Right ventricle myocardium inferior (tissue), 1 donor: ENCODE measurements around the gene ETS1. TPM values are rescaled to one million over a fixed set of nuclear protein-coding genes. Genes with fewer than 3 reads are reported as not detected.
"Not testable (repeated sequence)": the region's sequence is repeated elsewhere in the genome, so short reads cannot be mapped to it uniquely, and the experiment has no call there.

ENCODE experiments used
- ATAC-seq: fragments of 200-7000 bp; cut with Tn5 transposase; one replicate; pipeline ENCODE4 v1.9.1; 2020; ENCODE audit warnings: mild to moderate bottlenecking, moderate library complexity
- DNase-seq: peaks from one replicate; pipeline ENCODE4 v3.0.0; 2021; ENCODE audit errors: missing footprints
- intact Hi-C: fragments of 100-400 bp; cut with DNase I; formaldehyde crosslinking; loops from one replicate; pipeline ENCODE4 v1.11.0; 2022
- total RNA-seq: library from RNA; stranded (reverse); fragmentation: NEBNext Ultra II Directional; extraction: Animal tissue kit (Norgen Biotek cat#: 25700); gene quantifications from one replicate; pipeline ENCODE4 v1.2.1, GENCODE V29; 2021
- donor health status: DM: no; HTN: yes; CAD: no; lungs with severe emphysema.

Gene ETS1
- total RNA-seq, 1 donor from 2014 or later = 53.2 TPM

DNA sequence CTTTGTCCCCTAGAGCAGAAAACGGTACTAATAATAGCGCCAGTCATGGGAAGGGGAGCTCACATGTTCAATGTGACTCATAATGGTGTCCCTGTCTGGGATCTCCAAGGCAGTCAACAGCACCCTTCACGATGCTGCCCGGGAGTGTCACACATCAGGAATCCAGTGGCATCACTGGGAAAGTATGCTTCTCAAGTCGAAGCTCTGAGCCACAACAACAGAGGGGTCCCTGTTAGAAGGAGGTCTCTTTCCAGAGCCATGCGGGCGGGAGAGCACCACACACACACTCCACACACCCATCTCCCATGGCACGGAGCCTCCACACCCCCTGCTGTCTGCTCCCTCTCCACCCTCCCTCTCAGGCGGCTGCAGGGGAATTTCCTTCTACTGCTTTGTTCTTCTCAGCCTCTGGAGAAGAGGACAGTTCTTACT lies 119.7 kb downstream of the ETS1 start:
- DNase-seq = no peak
- ATAC-seq = no peak
- intact Hi-C loops = loop anchor here (5.0 to 10.0 kb wide), 5 partner anchors 40 to 443 kb away; no protein-coding TSS in a partner anchor

DNA sequence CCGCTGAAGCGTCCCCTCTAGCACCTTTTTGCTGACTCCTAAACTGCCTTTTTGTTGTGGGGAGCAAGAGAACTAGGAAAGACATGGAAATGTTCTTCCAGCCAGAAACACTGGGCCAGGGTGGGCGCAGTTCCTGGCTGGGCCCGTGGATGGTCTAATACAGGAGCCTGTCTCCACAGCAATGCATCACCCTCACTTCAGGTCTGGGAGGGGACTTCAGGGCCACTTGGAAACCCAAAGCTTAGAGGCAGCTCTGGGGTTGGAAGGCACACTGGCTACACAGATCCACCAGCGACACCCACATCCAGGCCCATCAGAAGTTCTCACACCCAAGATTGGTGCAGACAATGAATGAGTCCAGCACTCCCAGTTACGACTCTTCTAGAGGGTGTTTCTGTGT lies 120.3 kb downstream of the ETS1 start:
- intact Hi-C loops = loop anchor here (5.0 to 10.0 kb wide), 5 partner anchors 40 to 442 kb away; no protein-coding TSS in a partner anchor
- no peak for ATAC-seq
- DNase-seq = no peak

DNA sequence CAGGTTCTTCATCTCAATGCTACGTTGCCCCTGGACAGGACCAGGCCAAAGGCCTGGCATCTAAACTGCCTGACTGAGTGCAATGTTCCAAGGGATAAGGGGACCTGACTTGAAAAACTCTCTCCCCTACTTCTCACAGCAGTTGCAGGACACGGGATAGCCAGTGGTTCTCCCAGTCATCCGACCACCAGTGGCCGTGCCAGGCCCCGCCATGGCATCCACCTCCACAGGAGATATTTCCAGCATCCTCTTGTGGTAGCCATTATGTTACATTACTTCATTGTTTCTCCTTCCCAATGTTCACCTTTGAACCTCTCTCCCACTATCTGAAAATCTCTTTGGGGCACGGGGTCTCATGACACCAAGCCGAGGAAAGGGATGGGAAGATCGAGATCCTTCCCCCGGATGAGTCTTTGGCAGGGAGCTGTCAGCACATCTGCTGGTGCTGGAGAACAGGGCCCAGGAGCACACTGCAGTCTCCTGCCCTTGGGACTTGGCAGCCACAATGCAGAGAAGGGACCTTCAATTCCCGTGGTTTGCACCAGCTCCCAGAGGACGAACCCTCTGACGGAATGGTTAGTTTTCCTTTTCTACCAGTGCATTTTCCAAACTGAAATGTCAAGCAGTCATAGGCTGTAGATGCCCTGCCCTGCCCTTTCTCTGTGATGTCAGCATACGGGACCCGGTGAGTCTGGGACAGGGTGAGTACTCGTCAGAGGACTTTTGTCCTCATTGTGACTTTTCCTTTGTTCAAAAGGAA lies 121.2 kb downstream of the ETS1 start:
- intact Hi-C loops = loop anchor here (5.0 to 10.0 kb wide), 5 partner anchors 41 to 441 kb away; no protein-coding TSS in a partner anchor
- no peak for DNase-seq
- ATAC-seq = peak; percentile 62

DNA sequence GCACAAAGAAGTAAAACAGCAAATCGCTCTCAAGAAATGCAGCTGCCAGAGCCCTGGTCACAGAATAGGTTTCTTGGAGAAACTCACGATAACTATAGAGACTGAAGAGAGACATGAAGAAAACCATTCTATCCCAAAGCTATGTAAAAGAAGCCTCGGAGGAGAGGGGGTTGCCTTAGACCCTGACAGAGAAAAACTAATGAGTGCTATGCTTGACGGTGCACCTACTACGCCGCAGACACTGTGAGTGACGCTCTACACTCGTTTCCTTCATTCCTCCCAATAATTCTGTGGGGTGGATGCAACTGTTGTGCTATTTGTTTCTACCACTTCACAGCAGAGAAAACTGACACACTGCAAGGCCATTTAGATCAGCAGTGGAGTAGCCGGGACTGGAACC lies 121.8 kb downstream of the ETS1 start:
- ATAC-seq = no peak
- intact Hi-C loops = loop anchor here (5.0 to 10.0 kb wide), 5 partner anchors 42 to 441 kb away; no protein-coding TSS in a partner anchor
- no peak for DNase-seq

DNA sequence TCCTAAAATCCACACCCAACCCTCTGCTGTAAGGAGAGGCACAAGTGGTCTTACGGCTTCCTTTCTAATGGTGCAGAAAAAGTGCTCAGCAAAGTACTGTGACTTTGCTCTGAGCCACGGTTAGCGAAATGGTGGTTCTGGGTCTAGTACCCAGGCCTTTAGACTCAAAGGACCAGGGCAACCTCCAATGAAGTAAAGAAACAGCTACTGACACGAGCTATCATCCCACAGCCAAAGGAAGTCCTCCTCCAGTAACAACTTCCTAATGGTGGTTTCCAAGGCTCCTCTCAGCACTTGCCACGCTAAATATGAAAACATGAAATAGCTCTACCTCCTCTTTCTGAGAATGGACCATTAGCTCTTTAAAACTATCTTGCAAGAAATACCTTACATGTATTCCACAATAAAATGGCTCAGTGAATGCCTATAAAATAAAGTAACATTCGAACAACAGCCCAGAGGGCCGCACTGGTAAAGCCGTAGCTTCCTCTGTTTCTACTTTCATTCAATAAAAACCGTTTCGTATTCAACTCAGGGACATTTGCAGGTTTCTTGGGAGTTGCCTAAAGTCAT lies 122.4 kb downstream of the ETS1 start:
- no peak for ATAC-seq
- intact Hi-C loops = loop anchor here (5.0 to 10.0 kb wide), 5 partner anchors 42 to 440 kb away; no protein-coding TSS in a partner anchor

DNA sequence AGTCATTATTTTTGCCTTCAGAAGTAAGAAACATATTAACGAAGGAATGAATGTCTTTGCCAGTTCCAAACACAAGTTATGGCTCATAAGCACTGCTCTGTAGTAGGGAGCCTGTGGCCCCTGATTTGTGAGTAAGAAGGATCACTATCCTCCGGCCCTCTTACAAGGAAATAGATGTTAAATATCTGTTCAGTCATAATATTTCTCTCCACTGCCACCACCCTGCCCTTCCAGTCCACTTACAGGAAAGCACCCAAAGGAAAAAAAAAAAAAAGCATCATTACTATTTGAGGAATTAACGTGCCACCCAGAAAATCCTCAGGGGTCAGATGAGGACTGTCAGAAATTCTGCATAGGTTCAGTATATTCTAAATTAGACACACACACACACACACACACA lies 123.4 kb downstream of the ETS1 start:
- ATAC-seq (no peak), DNase-seq (no peak)
- intact Hi-C loops = loop anchor here (10.0 kb wide), 1 partner anchor 439 kb away; no protein-coding TSS in a partner anchor

More for the DNA sequence above, 122.4 kb downstream of the ETS1 start:
- DNase-seq = no peak

DNA sequence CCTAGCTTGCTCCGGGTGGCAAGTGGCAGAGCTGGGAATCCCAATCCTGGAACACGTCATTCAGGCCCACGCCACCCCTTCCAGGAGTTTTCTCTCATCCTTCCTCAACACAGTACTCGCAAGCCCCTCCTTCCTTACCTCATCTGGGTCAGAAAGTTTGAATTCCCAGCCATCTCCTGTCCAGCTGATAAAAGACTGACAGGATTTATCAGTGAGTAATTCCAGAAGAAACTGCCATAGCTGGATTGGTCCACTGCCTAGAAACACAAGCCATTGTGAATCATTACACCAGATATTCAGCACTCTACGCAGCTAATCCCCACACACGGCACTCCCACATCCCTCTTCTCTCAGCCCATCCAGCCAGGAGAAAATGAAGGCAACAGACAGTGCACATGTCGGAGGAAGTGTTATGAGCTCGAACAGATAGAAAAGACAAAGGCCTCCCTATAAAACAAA lies 124.0 kb downstream of the ETS1 start:
- ATAC-seq = peak; percentile 87
- DNase-seq = no peak
- intact Hi-C loops = loop anchor here (10.0 kb wide), 1 partner anchor 439 kb away; no protein-coding TSS in a partner anchor

DNA sequence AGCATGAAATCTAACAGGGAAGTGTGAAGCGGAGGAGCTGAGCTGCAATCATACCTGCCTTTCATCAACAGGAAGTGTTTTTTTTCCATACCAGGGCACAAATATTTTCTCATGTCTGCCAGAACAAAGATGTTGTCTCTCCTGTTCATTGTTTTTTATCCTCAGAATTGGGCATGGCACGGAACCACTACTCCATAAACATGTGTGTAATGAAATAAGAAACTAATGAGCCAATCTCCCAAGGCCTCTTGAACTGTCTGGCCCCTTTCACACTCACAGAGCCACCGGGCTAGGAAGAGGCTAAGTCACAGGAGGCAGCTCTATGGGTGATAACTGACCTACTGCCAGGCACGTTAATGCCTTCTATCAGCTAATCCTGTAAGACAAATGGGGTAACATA lies 124.4 kb downstream of the ETS1 start:
- ATAC-seq = no peak
- DNase-seq = no peak
- intact Hi-C loops = loop anchor here (10.0 kb wide), 1 partner anchor 438 kb away; no protein-coding TSS in a partner anchor

DNA sequence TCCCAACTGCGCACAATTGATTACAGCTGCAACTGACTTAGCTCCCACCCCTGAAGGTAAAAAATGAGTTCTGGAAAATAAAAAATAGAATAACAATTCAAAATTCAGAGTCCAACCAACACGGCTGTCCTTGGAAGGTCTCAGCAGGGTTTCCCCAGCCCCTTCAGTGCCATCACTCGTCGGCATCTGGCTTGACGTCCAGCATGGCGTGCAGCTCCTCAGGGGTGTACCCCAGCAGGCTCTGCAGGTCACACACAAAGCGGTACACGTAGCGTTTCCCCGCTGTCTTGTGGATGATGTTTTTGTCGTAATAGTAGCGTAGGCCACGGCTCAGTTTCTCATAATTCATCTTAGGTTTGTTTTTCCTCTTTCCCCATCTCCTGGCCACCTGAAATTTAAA lies 125.2 kb downstream of the ETS1 start:
- ATAC-seq = no peak

DNA sequence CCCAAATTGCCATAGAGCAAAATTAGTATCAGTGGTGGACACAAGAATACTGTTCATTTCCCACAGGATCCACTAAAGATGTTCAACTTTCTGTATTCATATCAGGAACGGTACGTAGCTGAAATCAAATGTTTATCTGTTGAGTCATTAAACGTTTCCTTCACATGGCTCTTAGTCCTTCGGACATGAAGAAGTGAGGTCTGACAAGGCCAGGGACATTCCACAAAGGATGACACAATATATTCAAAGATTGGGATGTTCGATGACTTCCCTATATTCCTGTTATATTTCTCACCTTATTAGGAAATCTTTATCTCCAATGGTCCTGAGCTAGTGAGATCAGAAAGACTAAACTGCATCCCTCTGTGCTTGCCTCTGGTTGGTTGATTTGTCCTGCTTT lies 129.0 kb downstream of the ETS1 start:
- DNase-seq = no peak
- intact Hi-C loops = no loop called here
- no peak for ATAC-seq

More for the DNA sequence above, 125.2 kb downstream of the ETS1 start:
- intact Hi-C loops = loop anchor here (10.0 kb wide), 1 partner anchor 437 kb away; no protein-coding TSS in a partner anchor
- DNase-seq = no peak

DNA sequence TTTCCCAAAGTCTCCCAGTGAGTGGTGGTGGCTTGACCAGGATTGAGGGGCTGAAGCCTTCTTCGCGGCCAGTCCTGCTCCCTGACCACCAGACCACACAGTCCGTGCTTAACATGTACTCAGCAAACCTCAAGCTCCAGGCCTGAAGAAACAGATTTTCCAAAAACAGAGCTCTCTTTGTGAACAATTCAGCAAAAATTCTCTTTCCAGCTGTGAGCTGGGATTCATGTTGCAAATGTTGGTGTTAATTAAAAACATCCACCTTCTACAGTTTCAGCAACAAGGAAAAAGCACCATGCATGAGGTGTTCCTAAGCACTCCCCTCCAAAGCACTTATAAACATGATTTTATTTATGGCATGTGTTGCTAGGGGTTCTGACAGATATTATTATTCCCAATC lies 129.5 kb downstream of the ETS1 start:
- DNase-seq = no peak

DNA sequence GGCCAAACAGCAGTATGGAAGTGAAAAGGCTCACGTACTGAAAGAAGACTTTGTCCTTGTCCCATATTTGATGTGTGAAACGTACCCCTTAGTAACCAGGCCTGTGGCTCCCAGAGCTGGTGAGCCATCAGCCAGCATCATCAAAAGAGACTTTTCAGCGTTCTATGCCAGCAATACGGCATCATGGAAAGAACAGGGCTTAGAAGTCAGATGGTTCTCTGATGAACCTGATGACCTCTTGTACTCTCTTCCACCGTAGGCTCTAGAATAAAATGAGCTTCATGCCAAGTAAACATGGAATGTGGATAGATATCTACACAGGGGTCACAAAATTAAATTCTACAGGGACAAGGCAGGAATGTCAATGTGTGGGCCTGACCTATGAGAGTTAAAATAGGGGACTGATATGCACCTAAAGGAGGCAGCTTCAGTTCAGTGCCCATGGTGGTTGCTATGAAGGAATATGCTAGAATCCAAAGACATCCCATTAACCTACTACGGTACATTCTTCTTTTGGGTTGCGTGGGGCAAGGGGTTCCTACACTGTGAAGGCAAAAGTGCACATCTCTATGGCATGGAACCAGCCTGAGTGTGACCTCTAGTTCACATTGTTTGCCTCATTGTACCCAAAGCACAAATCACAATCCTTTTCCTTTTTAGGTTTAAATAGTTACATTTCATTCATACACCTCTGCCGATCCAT lies 130.6 kb downstream of the ETS1 start:
- no peak for DNase-seq
- ATAC-seq = peak; percentile 6
- intact Hi-C loops = no loop called here

More for the DNA sequence above, 129.5 kb downstream of the ETS1 start:
- no peak for ATAC-seq
- intact Hi-C loops = no loop called here

DNA sequence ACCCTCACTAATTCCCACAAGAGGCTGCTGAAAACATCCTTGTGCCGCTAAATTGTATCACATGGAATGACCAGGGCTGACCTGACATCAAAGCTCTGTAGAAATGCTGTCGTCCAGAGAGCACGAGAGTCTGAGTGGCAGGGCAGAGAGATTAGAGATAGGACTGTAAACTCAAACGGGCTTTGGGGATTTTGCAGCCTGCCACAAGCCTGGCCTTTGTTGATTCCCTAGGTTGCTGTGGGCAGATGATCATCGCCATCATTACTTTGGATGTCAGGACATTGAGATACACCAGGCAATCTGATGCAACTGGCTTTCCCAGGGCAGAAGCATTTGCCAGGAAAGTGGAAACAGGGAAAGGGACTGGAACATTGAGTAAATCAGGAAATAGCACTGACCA lies 131.6 kb downstream of the ETS1 start:
- DNase-seq = no peak
- intact Hi-C loops = no loop called here
- ATAC-seq = peak; percentile 18

DNA sequence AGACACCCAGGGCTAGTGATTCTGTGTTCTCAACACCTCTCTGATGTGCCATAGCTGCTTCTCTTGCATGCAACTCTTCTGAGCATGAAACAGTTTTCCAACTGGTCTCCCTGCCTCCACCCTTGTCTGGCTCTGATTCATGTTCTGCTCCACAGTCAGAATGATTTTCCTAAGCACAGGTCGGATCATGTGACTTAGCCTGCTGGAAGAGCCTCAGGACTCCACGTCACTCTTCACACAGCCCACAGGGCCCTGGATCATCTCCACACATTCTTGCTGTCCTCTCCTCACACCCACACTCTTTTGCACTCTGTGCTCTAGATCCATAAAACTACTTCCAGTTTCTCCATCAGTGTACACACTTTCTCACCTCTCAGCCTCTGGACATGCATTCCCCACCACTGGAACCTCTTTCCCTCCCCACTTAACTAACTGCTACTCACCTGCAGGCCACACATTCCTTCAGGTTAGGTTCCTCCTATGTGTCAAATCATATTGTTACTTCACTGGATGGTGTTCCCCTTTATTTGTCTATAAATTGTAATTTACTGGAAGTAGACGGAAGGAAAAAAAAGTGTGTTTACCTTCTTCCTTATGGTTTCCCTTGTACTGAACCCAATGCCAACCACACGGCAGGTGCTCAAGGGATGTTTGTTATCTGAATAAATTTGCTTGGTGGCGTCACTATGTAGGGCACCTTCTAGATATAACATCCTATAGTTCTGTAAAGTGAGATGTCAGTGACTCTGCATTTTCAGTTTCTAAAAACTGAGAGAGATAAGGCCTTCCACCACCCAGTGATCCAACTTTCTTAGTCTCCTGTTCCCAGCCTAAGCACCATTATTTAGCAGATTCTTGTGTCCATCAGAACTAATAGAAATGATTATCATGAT lies 133.7 kb downstream of the ETS1 start:
- intact Hi-C loops = no loop called here
- peak; percentile 76 for ATAC-seq
- no peak for DNase-seq

DNA sequence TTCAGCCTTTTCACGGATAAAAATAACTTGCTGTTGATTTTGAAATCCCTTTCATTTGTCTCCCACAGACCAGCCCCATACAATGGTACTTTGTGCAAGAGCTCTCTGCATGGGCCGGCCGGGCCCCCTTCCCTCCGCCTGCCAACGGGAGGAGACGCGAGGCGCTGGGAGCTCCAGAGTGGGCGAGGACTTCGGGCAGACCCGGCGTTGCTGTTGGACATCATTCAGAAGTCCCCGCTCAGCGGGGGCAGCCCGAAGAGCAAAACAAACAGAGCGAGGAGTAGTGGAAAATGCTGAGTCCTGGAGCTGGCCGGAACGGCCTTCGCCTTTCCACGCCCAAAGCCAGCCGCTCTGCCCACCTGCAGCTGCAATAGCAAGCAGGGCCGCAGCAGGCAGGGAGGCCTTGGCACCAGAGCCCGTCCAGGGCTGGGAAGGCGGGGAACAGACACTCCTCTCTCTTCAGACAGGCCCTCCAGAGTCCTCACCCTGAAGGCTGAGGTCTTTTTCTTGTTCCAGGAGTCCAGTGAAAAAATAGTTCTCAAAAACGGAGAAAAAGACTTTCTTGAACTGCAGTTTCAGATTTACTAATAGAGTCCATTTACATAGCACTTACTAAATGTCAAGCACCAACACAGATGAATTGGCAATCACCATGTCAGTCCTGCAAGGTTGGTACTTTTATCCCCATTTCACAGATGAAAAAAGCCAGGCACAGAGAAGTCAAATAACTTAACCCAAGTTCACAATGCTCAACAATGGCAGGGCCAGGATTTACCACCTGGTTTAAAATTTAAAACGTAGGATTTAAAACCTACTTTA lies 135.5 kb downstream of the ETS1 start:
- intact Hi-C loops = no loop called here
- DNase-seq = peak; percentile 79
- ATAC-seq = peak; percentile 84

DNA sequence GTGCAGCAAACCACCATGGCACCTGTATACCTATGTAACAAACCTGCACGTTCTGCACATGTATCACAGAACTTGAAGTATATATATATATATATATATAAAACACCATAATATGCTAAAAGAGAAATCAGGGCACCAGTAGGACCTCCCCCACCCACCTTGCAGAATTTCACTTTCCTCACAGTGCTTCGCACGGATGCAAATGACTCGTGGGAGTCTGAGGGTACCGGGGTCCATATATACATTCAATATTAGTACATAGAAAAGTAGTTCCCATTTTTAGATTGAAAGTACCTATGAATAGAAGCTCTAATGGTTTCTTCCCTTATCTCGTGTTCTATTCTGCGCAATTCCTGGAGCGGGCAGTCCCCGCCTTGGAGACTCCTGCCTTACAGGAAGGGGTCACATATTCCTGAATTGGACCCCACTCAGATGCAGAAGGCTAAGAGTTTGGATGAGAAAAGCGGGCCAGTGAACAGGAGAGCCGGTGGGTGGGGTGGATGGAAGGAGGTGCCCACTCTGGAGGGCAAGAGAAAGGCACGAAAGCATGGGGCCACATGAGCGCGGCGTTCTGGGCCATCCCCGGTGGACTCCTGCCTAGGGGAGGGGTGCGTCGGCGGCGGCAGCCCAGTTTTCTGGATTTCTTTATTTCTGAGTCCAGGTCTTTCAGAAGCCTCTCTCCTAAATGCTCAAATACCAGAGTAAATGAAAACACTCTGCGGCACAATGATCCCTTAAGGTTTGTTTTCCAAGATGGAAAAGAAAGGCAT lies 136.3 kb downstream of the ETS1 start:
- intact Hi-C loops = no loop called here
- DNase-seq = no peak
- no peak for ATAC-seq

DNA sequence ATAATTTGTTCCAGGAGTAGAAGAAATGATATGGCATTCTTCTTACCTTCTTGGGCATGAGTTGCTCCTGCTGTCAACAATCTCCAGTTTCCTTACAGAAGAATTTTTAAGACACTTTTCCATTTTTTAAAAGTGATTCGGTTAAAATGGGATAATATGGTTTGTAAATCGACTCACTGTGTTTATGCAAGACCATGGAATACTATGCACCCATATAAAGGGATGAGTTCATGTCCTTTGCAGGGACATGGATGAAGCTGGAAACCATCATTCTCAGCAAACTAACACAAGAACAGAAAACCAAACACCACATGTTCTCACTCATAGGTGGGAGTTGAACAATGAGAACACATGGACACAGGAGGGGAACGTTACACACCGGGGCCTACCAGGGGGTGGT lies 136.9 kb downstream of the ETS1 start:
- DNase-seq, intact Hi-C loops, ATAC-seq: not testable (repeated sequence)
